ENCODE measurements around the gene TRAF7.

DNA sequence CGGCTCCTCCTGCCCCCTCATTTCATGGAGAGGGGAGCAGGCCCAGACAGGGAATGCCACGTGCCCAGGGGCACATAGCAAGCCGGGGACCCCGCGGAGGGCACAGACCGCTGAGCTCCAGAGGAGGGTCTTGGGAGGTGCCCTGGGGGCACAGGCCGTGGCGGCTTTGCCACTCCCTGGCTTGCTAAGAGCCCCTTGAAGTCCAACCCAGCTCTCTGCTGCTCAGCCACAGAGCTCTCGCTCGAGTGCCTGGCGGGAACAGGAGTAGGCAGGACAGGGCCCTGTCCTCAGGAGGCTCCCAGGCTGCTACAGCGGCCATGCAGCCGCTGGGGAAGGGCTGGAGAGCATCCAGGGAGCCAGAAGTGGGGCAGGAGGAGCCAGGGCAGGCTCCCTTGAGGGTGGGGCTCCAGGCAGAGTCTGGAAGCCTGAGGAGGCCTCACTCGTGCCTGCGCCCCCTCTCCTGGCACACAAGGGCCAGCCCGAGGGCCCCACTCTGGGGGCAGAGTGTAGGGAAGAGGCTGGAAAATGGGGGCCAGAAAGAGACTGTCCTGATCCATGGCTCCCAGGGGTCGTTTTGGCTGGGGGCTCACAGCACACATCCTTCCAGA, 11.6 kb upstream of the TRAF7 start:
- TF ChIP-seq, protein P1, sequence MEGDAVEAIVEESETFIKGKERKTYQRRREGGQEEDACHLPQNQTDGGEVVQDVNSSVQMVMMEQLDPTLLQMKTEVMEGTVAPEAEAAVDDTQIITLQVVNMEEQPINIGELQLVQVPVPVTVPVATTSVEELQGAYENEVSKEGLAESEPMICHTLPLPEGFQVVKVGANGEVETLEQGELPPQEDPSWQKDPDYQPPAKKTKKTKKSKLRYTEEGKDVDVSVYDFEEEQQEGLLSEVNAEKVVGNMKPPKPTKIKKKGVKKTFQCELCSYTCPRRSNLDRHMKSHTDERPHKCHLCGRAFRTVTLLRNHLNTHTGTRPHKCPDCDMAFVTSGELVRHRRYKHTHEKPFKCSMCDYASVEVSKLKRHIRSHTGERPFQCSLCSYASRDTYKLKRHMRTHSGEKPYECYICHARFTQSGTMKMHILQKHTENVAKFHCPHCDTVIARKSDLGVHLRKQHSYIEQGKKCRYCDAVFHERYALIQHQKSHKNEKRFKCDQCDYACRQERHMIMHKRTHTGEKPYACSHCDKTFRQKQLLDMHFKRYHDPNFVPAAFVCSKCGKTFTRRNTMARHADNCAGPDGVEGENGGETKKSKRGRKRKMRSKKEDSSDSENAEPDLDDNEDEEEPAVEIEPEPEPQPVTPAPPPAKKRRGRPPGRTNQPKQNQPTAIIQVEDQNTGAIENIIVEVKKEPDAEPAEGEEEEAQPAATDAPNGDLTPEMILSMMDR (IDR thresholded peaks at IDR 0.05) = no peak
- no peak for TF ChIP-seq POLR2A (IDR thresholded peaks at IDR 0.05)

Data from body of pancreas (tissue), 4 donors.